ENCODE measurements around the gene THOC7.

Gene THOC7

GRCh38 chr3:63869940-63870614 lies 6.5 kb upstream of the THOC7 start:
- Mint-ChIP-seq H3K36me3 (ENCODE audit: low read depth) (peaks cover 14% of the 10 kb centered on the region), H3K4me1 (ENCODE audit: low read depth) (peaks cover 26% of the 10 kb centered on the region), H3K27me3 (no peaks in the 10 kb centered on the region), H3K27ac (no peak overlapping the region), H3K9me3 (no peaks in the 10 kb centered on the region), H3K4me3 (no peak overlapping the region)
- intact Hi-C loops (cut with micrococcal nuclease) = no loop called here

GRCh38 chr3:63867225-63867624 lies 3.6 kb upstream of the THOC7 start:
- intact Hi-C loops (cut with micrococcal nuclease) = no loop called here
- Mint-ChIP-seq H3K9me3 (no peaks in the 10 kb centered on the region), H3K36me3 (ENCODE audit: low read depth) (peaks cover 27% of the 10 kb centered on the region), H3K4me1 (ENCODE audit: low read depth) (peaks cover 33% of the 10 kb centered on the region), H3K27ac (no peak overlapping the region), H3K27me3 (no peaks in the 10 kb centered on the region), H3K4me3 (no peak overlapping the region)

DNA sequence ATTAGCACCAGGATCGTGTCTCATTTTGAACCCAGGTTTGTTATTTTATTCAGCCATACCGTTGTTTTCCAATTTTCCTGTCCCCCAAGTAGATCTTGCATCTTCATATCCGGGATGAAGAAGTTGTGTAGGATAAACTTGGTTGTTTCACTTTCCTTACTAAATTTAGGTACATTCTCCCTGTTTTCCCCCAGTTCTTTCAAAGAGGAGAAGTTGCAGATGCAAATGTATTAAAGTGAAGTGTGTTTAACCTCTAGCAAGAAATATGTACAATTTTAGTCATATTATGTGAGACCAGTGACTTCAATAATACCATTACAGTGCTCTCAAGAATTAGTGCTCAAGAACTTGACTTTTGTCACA lies 1.3 kb upstream of the THOC7 start:
- H3K4me1 Mint-ChIP-seq (ENCODE audit: low read depth) = peaks cover 45% of the 10 kb centered on the region
- peaks cover 27% of the 10 kb centered on the region for H3K36me3 Mint-ChIP-seq (ENCODE audit: low read depth)
- no peaks in the 10 kb centered on the region for H3K27me3 Mint-ChIP-seq
- intact Hi-C loops (cut with micrococcal nuclease) = loop anchor here (1.0 to 5.0 kb wide), 2 partner anchors 47 to 127 kb away; partner anchors contain the start of gene SCAANT1
- H3K27ac Mint-ChIP-seq = peak overlapping the region; percentile 90
- peak overlapping the region; percentile 84 for H3K4me3 Mint-ChIP-seq
- no peaks in the 10 kb centered on the region for H3K9me3 Mint-ChIP-seq

DNA sequence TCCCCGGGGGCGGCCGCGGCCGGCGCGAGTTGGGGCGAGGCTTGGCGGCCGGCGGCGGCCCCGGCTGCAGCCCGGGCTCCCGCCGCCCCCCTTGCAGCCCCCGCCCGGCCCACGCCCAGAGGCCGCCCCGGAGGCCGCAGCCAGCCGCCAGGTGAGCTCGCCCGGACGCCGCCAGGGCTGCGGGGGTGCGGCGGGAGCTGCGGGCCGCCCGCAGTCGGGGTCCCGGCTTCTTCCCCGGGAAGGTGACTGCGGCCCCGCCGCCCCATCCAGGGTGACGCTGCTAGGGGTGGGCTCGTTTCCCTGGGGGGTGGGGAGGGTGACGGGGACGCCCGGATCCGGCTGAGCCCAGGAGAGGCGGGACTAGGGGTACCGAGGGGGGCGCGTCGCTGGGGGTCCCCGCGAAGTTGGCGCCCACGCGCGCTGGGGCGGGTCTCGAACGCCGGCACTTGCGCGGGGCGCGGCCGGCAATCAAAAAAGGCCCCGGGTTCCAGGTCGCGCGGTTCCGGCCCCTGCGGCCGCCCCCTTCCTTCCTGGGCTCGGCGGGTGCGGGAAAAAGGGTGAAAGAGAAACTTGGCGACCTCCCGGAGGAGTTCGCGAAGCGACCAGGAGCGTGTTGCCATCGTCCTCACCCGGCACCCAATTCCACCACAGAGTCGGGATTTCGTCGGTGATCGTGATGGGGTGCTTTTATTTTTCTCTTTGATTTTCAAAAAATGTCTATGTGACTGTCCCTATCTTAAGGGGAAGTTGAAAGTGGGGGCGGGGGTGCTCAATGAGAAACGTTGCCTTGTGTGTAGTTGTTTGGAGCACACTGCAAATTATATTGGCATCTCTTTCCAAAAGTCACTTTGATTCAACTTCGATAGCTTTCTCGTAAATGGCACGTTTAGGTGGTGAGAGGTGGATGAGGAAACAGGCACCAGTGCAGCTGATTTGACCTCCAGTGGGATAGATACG lies 681 bp upstream of the THOC7 start:
- Mint-ChIP-seq H3K4me1 (ENCODE audit: low read depth) (peaks cover 49% of the 10 kb centered on the region), H3K27ac (peak overlapping the region; percentile 90), H3K9me3 (no peaks in the 10 kb centered on the region), H3K27me3 (no peaks in the 10 kb centered on the region), H3K36me3 (ENCODE audit: low read depth) (peaks cover 27% of the 10 kb centered on the region), H3K4me3 (peak overlapping the region; percentile 84)
- intact Hi-C loops (cut with micrococcal nuclease) = loop anchor here (1.0 to 5.0 kb wide), 2 partner anchors 48 to 128 kb away; partner anchors contain the start of gene SCAANT1

DNA sequence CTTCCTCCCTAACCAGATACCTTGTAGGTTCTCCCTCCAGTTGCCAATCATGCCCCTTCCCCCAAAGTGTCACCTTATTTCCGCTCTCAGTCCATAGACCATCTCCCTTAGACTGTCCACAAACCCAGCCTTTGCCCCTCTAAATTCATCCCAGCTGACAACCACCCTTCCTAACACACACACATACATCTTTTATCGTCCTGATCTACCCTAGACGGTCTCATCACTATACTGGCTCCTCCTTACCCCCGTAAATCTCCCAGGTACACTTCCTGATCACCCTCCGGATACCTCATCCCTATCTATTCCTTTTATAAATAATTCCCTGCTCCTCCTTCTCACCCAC lies 828 bp downstream of the THOC7 start:
- H3K27me3 Mint-ChIP-seq = no peaks in the 10 kb centered on the region
- no peaks in the 10 kb centered on the region for H3K9me3 Mint-ChIP-seq
- H3K36me3 Mint-ChIP-seq (ENCODE audit: low read depth) = peaks cover 27% of the 10 kb centered on the region
- peaks cover 54% of the 10 kb centered on the region for H3K4me1 Mint-ChIP-seq (ENCODE audit: low read depth)
- H3K4me3 Mint-ChIP-seq = peak overlapping the region; percentile 94
- intact Hi-C loops (cut with micrococcal nuclease) = loop anchor here (1.0 to 5.0 kb wide), 2 partner anchors 130 to 161 kb away; partner anchors contain the start of gene PSMD6
- peak overlapping the region; percentile 95 for H3K27ac Mint-ChIP-seq

GRCh38 chr3:63861306-63861705 lies 2.3 kb downstream of the THOC7 start:
- peaks cover 49% of the 10 kb centered on the region for H3K4me1 Mint-ChIP-seq (ENCODE audit: low read depth)
- H3K27ac Mint-ChIP-seq = no peak overlapping the region
- H3K27me3 Mint-ChIP-seq = no peaks in the 10 kb centered on the region
- peaks cover 15% of the 10 kb centered on the region for H3K36me3 Mint-ChIP-seq (ENCODE audit: low read depth)
- intact Hi-C loops (cut with micrococcal nuclease) = loop anchor here (5.0 kb wide), 1 partner anchor 131 kb away; no protein-coding TSS in a partner anchor
- H3K4me3 Mint-ChIP-seq = no peak overlapping the region
- H3K9me3 Mint-ChIP-seq = no peaks in the 10 kb centered on the region

DNA sequence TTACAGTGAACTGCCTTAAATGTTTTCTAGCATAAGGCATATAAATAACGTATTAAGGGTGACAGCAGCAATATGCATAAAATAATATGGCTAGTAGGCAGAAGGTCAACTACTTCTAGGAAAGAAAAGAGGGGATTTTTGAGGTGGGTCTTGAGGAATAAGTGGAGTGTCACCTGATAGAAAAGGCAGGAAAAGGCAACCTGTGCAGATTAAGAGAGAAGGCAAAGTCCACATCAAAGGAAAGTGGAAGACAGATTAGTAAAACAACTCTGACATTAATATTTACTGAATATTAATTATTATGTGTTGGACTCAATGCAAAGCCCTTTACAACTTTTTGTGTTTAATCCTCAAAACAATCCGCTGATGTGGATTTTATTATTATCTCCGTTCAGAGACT lies 2.8 kb downstream of the THOC7 start:
- Mint-ChIP-seq H3K36me3 (ENCODE audit: low read depth) (peaks cover 13% of the 10 kb centered on the region), H3K9me3 (no peaks in the 10 kb centered on the region), H3K27me3 (no peaks in the 10 kb centered on the region), H3K4me3 (no peak overlapping the region), H3K4me1 (ENCODE audit: low read depth) (peaks cover 49% of the 10 kb centered on the region), H3K27ac (peak overlapping the region; percentile 8)
- intact Hi-C loops (cut with micrococcal nuclease) = loop anchor here (5.0 kb wide), 1 partner anchor 132 kb away; no protein-coding TSS in a partner anchor

DNA sequence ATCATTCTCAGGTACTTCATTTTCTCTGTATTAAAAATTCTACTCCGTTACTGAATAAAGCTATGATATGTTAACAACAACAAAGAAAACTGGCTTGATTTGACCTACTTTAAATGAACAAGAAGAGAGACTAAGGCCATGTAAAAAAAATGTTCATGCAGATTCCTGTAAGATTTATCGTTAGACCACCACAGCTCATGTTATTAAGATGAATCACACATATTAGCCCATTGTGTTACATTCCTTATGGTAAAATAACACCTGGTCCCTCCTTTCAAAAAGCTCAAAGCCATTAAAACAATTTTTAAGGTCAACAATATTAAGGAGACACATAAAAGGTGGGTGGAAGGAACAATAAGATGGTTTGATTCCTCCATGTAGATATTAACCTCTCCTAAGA lies 6.3 kb downstream of the THOC7 start:
- H3K4me3 Mint-ChIP-seq = no peak overlapping the region
- H3K36me3 Mint-ChIP-seq (ENCODE audit: low read depth) = peaks cover 6% of the 10 kb centered on the region
- H3K27me3 Mint-ChIP-seq = no peaks in the 10 kb centered on the region
- intact Hi-C loops (cut with micrococcal nuclease) = no loop called here
- H3K27ac Mint-ChIP-seq = no peak overlapping the region
- no peaks in the 10 kb centered on the region for H3K9me3 Mint-ChIP-seq
- peaks cover 30% of the 10 kb centered on the region for H3K4me1 Mint-ChIP-seq (ENCODE audit: low read depth)

DNA sequence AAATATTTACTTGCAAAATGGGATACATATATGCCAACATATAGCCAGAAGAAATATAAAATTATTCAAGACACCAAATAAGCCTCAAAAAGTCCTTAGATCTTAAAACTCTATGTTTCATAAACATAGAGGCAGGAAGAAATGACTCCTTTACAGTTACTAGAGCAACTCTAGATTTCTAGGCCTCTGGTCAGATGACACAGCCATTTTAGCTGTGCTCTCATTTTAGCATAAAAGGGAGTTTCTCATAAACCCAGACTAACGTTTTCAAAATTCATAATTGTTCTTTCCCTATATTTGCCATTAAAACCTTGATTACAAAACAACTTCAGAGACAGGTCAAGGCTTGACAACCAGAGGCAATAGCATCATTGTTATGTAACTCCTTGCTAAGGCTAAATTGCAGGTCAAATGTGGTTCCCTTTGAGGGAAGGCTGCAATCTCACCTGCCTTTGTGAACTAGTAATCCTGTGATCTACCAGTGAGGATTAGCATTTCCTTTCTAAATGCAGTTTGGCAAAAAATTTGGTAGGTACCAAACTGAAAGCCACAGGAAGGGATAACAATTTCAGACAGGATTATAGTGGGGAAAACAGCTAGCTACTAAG lies 8.2 kb downstream of the THOC7 start:
- H3K9me3 Mint-ChIP-seq = no peaks in the 10 kb centered on the region
- H3K36me3 Mint-ChIP-seq (ENCODE audit: low read depth) = peaks cover 6% of the 10 kb centered on the region
- H3K27me3 Mint-ChIP-seq = no peaks in the 10 kb centered on the region
- intact Hi-C loops (cut with micrococcal nuclease) = no loop called here
- H3K4me3 Mint-ChIP-seq = no peak overlapping the region
- H3K27ac Mint-ChIP-seq = no peak overlapping the region
- H3K4me1 Mint-ChIP-seq (ENCODE audit: low read depth) = peaks cover 12% of the 10 kb centered on the region

- Mint-ChIP-seq H3K27ac (no peak overlapping the region), H3K4me3 (no peak overlapping the region), H3K9me3 (no peaks in the 10 kb centered on the region), H3K27me3 (no peaks in the 10 kb centered on the region), H3K4me1 (ENCODE audit: low read depth) (no peaks in the 10 kb centered on the region), H3K36me3 (ENCODE audit: low read depth) (peaks cover 6% of the 10 kb centered on the region)
- intact Hi-C loops (cut with micrococcal nuclease) = no loop called here
These were observed 10.5 kb downstream of the THOC7 start for GRCh38 chr3:63853106-63853505.

- Mint-ChIP-seq H3K9me3 (no peaks in the 10 kb centered on the region), H3K27me3 (no peaks in the 10 kb centered on the region), H3K36me3 (ENCODE audit: low read depth) (peaks cover 6% of the 10 kb centered on the region), H3K27ac (no peak overlapping the region), H3K4me1 (ENCODE audit: low read depth) (no peaks in the 10 kb centered on the region), H3K4me3 (no peak overlapping the region)
- intact Hi-C loops (cut with micrococcal nuclease) = no loop called here
These were observed 12.3 kb downstream of the THOC7 start for GRCh38 chr3:63851287-63851686.

- Mint-ChIP-seq H3K4me3 (no peak overlapping the region), H3K27ac (no peak overlapping the region), H3K9me3 (no peaks in the 10 kb centered on the region), H3K27me3 (no peaks in the 10 kb centered on the region), H3K36me3 (ENCODE audit: low read depth) (peaks cover 6% of the 10 kb centered on the region), H3K4me1 (ENCODE audit: low read depth) (no peaks in the 10 kb centered on the region)
- intact Hi-C loops (cut with micrococcal nuclease) = no loop called here
These were observed 14.4 kb downstream of the THOC7 start for GRCh38 chr3:63849175-63849574.

GRCh38 chr3:63847718-63848450 lies 15.7 kb downstream of the THOC7 start:
- Mint-ChIP-seq H3K4me3 (no peak overlapping the region), H3K27me3 (no peaks in the 10 kb centered on the region), H3K4me1 (ENCODE audit: low read depth) (no peaks in the 10 kb centered on the region), H3K27ac (no peak overlapping the region), H3K9me3 (no peaks in the 10 kb centered on the region), H3K36me3 (ENCODE audit: low read depth) (peaks cover 10% of the 10 kb centered on the region)
- intact Hi-C loops (cut with micrococcal nuclease) = no loop called here
